HK-2 (cell line): Measurements from ENCODE around the gene FARS2.
"Not testable (repeated sequence)": the region's sequence is repeated elsewhere in the genome, so short reads cannot be mapped to it uniquely, and the experiment has no call there.

Source experiments
- DNase-seq: peaks from one replicate; pipeline ENCODE4 v3.0.0-alpha.2; 2018; ENCODE audit not compliant: unreplicated experiment

The FARS2 gene

GRCh38 chr6:5534643-5535042 lies 273.3 kb downstream of the FARS2 start:
- no peak for DNase-seq

- DNase-seq = no peak
Observed at GRCh38 chr6:5536644-5537043, 275.3 kb downstream of the FARS2 start.

GRCh38 chr6:5537132-5537531 lies 275.8 kb downstream of the FARS2 start:
- DNase-seq = no peak

GRCh38 chr6:5537967-5538366 lies 276.7 kb downstream of the FARS2 start:
- DNase-seq = no peak

- DNase-seq = no peak
Observed at GRCh38 chr6:5540370-5540769, 279.1 kb downstream of the FARS2 start.

GRCh38 chr6:5541025-5541424 lies 279.7 kb downstream of the FARS2 start:
- no peak for DNase-seq

GRCh38 chr6:5541751-5542432 lies 280.6 kb downstream of the FARS2 start:
- peak; percentile 64 for DNase-seq

- DNase-seq = no peak
Observed at GRCh38 chr6:5547556-5547955, 286.2 kb downstream of the FARS2 start.

GRCh38 chr6:5550631-5551030 lies 289.3 kb downstream of the FARS2 start:
- DNase-seq = no peak

GRCh38 chr6:5552243-5552642 lies 290.9 kb downstream of the FARS2 start:
- DNase-seq = no peak

- no peak for DNase-seq
Observed at GRCh38 chr6:5553767-5554166, 292.5 kb downstream of the FARS2 start.

- DNase-seq = no peak
Observed at GRCh38 chr6:5554226-5554625, 292.9 kb downstream of the FARS2 start.

- DNase-seq = no peak
Observed at GRCh38 chr6:5556011-5556410, 294.7 kb downstream of the FARS2 start.

- DNase-seq = no peak
Observed at GRCh38 chr6:5557506-5557905, 296.2 kb downstream of the FARS2 start.

- no peak for DNase-seq
Observed at GRCh38 chr6:5559651-5560050, 298.3 kb downstream of the FARS2 start.

- no peak for DNase-seq
Observed at GRCh38 chr6:5562277-5562676, 301.0 kb downstream of the FARS2 start.

- no peak for DNase-seq
Observed at GRCh38 chr6:5563086-5563485, 301.8 kb downstream of the FARS2 start.

- not testable (repeated sequence) for DNase-seq
Observed at GRCh38 chr6:5564746-5565145, 303.4 kb downstream of the FARS2 start.

GRCh38 chr6:5565971-5566370 lies 304.7 kb downstream of the FARS2 start:
- no peak for DNase-seq

GRCh38 chr6:5566718-5567117 lies 305.4 kb downstream of the FARS2 start:
- no peak for DNase-seq

- no peak for DNase-seq
Observed at GRCh38 chr6:5567352-5567751, 306.0 kb downstream of the FARS2 start.

GRCh38 chr6:5567890-5568289 lies 306.6 kb downstream of the FARS2 start:
- no peak for DNase-seq

- DNase-seq = no peak
Observed at GRCh38 chr6:5569491-5569890, 308.2 kb downstream of the FARS2 start.

GRCh38 chr6:5570641-5571040 lies 309.3 kb downstream of the FARS2 start:
- no peak for DNase-seq
